GM12801 (cell line): ENCODE measurements around the gene GRK2.

Experiments
- TF ChIP-seq, protein P1 (sequence below): IDR thresholded peaks from one replicate; pipeline ENCODE4 v1.5.1; 2011; ENCODE audit warnings: control low read depth; ENCODE audit not compliant: insufficient read length; ENCODE audit errors: extremely low read depth

Gene GRK2

DNA sequence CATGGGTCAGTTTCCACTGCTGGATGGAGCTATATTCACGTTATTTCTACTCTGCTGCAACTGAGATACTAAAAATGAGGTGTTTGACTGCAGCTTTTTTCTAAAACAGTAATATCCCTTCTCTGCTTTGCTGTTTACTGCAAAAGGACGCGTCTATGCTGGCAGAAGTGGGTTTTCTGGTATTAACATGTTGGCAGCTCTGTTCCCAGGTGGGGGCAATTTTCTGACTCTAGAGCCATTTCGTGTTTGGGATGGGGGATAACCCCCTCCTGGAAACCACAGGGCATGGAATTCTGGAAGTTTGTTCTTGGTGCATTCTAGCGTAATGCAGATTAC lies 4.9 kb downstream of the GRK2 start:
- TF ChIP-seq, protein P1, sequence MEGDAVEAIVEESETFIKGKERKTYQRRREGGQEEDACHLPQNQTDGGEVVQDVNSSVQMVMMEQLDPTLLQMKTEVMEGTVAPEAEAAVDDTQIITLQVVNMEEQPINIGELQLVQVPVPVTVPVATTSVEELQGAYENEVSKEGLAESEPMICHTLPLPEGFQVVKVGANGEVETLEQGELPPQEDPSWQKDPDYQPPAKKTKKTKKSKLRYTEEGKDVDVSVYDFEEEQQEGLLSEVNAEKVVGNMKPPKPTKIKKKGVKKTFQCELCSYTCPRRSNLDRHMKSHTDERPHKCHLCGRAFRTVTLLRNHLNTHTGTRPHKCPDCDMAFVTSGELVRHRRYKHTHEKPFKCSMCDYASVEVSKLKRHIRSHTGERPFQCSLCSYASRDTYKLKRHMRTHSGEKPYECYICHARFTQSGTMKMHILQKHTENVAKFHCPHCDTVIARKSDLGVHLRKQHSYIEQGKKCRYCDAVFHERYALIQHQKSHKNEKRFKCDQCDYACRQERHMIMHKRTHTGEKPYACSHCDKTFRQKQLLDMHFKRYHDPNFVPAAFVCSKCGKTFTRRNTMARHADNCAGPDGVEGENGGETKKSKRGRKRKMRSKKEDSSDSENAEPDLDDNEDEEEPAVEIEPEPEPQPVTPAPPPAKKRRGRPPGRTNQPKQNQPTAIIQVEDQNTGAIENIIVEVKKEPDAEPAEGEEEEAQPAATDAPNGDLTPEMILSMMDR = no peak

DNA sequence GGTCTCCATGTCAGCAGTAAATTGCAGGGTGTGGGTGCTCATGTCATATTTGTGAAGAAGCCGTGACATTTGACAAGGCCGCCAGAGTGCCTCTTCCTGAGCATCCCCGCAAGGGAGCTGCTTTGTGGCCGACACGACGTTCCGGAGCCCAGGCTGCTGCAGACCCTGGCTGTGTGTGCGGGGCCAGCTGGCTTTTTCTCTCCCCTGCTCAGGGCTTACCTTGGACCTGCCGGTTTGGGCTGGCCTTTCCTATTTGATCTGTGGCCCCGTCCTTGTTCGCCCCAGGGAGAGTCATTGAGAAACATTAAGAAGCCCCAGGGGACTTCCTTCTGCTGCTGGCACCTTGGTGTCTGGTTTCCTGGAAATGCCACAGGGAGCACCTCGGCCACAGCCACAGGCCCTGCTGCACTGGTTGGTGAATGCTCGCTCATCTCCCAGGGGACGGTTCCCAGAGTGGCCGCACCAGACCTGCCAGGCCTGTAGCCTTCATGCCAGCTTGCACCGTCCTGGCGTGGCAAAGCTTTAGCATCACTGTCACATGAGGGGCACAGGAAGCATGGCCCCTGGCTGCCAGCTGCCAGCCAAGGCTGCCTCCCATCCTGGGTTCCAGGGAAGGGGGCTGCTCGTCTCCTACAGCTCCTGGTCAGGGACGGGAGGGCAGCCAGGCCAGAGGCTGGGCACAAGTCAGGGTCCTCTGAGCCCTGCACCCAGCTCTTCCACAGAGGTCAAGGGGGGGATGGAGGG lies 5.4 kb downstream of the GRK2 start:
- TF ChIP-seq, protein P1 = no peak

DNA sequence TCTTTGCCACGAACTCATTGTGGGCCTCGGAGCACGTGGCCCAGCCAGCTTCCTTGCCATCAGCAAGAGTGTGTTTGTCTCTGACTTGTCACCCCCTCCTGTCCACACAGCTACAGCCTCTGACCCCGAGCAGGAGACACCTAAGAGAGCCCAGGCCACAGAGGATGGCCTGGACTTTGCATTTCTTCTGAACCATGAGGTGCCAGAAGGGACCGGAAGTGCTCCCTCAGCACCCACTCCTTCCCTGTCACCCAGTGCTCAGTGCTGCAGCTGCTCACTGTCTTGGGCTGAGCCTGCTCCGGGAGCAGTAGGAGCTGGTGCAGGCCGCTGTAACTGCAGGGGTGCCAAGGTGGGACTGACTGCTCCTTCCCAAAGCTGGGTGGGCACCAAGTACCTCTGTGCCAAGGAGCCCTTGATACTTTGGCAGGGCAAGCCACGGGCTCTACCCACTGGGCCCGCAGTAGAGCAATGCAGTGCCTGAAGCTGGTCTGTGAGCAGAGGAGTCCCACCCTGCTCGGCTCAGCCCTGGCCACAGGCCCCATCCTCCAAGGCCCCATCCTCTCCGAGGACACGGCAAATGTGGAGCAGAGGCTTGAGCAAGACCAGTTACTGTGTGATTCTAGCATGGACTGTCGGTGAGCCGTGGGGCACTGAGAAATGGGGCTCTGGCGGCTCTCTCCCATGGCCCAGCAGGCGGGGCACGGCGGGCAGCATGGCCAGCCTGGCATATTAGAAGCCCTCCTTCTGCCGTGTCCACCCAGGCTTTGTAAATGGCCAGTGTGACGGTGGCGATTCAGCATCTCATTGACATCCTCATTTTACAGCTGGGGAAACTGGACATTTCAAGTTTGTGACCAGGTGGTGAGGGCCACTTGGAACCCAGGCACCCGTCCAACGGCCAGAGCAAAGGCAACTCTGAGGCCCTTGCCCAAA lies 6.3 kb downstream of the GRK2 start:
- TF ChIP-seq, protein P1 = no peak

DNA sequence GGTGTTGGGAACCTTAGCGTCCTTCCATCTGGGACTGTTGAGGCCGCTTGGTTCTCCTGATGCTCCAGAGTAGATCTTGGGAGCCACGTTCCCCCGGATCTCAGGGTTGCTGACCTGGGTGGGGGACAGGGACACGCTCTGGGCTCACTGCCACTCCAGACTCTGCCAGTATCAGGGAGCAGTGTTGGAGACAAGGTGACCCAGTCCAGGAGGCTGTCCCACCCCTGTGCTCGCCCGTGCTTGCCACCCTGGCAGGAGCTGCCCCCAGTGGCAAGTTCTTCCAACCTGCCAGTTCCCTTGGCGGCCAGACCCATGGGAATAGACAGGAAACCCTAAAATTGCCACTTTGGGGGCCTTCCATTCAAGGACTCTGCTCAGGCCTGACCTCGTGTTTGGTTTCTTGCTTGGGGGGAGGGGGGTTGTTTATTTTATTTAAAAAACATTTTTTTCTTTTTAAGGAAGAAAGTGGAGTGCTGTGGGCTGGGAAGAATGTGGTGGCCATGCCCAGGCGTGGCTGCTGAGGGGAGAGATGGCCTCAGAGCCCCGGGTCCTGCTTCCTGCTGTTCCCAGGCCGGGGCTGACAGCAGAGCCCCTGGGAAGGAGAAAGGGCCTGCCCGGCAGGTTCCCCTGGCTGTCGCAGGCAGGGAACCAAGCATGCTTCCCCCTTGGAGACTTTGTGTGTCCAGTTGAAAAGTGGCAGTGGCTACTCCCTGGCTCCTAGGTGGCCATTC lies 7.2 kb downstream of the GRK2 start:
- TF ChIP-seq, protein P1 = no peak

DNA sequence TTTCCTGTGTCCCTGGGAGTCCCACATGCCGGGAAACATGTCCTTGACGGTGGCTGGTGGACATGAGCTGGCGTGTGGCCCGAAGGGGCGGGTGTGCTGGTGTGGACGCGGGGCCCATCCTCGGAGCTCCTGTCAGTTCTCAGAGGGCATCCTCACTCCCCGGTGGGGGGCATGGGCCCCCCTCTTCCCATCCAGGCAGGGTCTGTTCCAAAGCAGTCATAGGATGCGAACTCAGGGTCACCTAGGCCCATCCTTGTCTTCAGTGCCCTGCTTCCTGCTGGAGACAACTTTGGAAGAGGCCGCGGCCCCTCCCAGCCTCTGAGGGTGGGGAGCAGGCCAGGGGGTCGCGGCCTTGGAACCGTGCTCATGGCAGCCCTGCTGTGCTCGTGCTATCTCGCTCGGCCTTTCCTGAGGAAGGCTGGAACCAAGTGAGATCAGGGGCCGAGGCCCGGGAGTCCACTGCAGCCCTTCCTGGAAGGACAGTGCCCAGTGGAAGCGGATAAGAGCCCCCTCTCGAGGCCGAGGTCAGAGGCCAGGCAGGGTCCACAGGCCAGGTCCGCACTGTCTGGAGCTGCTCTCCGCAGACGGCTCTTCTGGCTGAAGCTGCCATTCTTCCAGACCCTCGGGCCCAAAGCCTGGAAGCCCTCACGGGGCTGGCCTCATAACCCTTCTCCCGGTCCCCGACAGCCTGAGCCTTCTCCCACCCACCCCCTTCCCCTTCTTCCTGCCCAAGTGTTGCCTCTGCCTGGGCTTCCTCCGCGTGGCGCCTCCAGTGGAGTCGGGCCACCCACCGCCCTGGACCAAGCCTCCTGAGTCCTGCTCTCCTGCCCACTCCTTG lies 8.7 kb downstream of the GRK2 start:
- TF ChIP-seq, protein P1 = no peak

DNA sequence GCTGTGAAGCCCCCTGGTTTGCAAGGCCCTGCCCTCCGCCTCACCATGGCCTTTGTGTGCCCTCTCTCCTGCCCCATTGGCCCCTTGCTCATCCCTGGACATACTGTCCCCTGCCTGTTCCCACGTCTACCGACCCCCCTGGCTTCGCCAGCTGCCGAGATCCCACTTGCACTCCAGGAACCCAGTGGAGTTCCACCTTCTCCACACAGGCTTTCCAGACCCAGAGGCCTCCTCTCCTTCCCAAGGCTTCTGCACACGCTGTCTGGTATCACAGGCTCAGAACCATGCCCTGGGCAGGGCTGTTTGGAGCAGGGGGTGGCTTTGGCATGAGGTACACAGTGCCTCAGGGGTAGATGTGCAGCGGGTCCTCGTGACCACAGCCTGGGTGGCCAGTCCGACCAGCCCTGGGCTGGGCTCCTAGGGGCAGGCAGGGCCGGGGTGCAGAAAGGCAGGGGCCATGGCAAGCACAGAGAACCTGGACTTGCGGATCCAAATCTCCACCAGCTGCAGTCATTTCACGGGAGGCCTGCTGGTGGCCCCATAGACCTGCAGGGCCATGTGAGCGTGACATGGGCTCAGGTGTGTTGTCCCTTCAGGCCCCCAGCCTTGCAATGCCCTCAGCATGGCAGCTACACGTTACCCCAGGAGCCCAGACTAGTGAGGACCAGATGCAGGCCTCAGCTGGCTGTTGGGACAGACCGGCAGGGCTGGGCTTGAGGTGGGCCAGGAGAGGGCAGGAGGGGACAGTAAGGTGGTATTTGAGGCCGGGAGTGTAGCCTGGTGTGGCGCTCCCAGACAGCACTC lies 9.5 kb downstream of the GRK2 start:
- TF ChIP-seq, protein P1 = no peak
